ENCODE data around the gene GRIK3.

GRIK3 gene

DNA sequence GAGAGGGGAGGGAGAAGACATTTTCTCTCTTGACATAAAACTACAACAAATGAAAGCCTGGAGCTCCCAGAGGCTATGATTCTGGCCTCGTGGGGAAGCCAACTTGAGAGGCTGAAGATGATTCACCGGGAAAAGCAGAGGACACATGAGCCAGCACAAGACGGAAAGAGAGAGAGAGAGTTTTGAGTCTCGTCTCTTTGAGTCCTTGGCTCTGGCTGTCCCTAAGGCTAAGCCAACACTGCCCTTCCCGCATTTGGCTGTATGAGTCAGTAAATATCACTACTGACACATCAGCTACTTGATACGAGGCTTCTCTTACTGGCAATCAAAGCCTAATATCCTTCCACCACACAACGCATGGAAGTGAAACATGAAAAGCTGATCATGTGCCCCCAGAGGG lies 95.5 kb downstream of the GRIK3 start:
- peaks cover 13% of the 10 kb centered on the region for H3K27me3 ChIP-seq (ENCODE audit: insufficient read depth, poor library complexity, severe bottlenecking)
- H3K4me3 ChIP-seq (replicated peaks; ENCODE audit: insufficient read depth, low read length): no peak overlapping the region
- DNase-seq (ENCODE audit: low read depth in 1 of 2, low spot score in 1 of 2): no peak
- TF ChIP-seq, protein P1, sequence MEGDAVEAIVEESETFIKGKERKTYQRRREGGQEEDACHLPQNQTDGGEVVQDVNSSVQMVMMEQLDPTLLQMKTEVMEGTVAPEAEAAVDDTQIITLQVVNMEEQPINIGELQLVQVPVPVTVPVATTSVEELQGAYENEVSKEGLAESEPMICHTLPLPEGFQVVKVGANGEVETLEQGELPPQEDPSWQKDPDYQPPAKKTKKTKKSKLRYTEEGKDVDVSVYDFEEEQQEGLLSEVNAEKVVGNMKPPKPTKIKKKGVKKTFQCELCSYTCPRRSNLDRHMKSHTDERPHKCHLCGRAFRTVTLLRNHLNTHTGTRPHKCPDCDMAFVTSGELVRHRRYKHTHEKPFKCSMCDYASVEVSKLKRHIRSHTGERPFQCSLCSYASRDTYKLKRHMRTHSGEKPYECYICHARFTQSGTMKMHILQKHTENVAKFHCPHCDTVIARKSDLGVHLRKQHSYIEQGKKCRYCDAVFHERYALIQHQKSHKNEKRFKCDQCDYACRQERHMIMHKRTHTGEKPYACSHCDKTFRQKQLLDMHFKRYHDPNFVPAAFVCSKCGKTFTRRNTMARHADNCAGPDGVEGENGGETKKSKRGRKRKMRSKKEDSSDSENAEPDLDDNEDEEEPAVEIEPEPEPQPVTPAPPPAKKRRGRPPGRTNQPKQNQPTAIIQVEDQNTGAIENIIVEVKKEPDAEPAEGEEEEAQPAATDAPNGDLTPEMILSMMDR (IDR thresholded peaks at IDR 0.05; ENCODE audit: insufficient read depth, low read length): no peak
- TF ChIP-seq SPI1 (IDR thresholded peaks at IDR 0.05; ENCODE audit: borderline replicate concordance, low read depth) (no peak), GABPA (IDR thresholded peaks at IDR 0.05; ENCODE audit: low read depth) (no peak), POLR2AphosphoS5 (IDR thresholded peaks at IDR 0.05; ENCODE audit: low read depth) (no peak)
- TF ChIP-seq, protein P2, sequence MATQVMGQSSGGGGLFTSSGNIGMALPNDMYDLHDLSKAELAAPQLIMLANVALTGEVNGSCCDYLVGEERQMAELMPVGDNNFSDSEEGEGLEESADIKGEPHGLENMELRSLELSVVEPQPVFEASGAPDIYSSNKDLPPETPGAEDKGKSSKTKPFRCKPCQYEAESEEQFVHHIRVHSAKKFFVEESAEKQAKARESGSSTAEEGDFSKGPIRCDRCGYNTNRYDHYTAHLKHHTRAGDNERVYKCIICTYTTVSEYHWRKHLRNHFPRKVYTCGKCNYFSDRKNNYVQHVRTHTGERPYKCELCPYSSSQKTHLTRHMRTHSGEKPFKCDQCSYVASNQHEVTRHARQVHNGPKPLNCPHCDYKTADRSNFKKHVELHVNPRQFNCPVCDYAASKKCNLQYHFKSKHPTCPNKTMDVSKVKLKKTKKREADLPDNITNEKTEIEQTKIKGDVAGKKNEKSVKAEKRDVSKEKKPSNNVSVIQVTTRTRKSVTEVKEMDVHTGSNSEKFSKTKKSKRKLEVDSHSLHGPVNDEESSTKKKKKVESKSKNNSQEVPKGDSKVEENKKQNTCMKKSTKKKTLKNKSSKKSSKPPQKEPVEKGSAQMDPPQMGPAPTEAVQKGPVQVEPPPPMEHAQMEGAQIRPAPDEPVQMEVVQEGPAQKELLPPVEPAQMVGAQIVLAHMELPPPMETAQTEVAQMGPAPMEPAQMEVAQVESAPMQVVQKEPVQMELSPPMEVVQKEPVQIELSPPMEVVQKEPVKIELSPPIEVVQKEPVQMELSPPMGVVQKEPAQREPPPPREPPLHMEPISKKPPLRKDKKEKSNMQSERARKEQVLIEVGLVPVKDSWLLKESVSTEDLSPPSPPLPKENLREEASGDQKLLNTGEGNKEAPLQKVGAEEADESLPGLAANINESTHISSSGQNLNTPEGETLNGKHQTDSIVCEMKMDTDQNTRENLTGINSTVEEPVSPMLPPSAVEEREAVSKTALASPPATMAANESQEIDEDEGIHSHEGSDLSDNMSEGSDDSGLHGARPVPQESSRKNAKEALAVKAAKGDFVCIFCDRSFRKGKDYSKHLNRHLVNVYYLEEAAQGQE (IDR thresholded peaks at IDR 0.05; ENCODE audit: insufficient replicate concordance, low read depth): no peak
- no peak overlapping the region for H3K27ac ChIP-seq (replicated peaks)

DNA sequence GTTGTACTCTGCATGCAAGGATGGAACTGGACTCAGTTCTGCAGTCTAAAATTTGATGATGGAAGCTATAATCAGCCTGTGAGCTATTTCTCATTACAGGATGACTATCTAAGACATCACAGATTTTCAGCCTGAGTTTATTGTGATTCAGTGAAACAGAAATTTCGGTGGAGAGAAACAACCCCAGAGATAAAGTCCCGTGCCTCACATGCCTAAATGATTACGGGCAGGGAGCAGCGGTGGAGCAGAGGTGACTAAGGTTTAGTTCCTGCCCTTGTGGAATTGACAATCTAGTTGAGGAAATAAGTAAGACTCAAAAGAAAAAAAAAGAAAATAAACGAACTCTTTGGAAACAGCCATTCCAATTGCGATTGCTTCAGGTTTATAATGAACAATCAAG lies 96.9 kb downstream of the GRIK3 start:
- Histone ChIP-seq H3K27me3 (ENCODE audit: insufficient read depth, poor library complexity, severe bottlenecking) (peaks cover 15% of the 10 kb centered on the region), H3K4me3 (replicated peaks; ENCODE audit: insufficient read depth, low read length) (no peak overlapping the region), H3K27ac (replicated peaks) (no peak overlapping the region)
- DNase-seq (ENCODE audit: low read depth in 1 of 2, low spot score in 1 of 2): no peak
- no peak for TF ChIP-seq POLR2AphosphoS5 (IDR thresholded peaks at IDR 0.05; ENCODE audit: low read depth)
- no peak for TF ChIP-seq SPI1 (IDR thresholded peaks at IDR 0.05; ENCODE audit: borderline replicate concordance, low read depth)
- TF ChIP-seq, protein P2 (IDR thresholded peaks at IDR 0.05; ENCODE audit: insufficient replicate concordance, low read depth): no peak
- no peak for TF ChIP-seq GABPA (IDR thresholded peaks at IDR 0.05; ENCODE audit: low read depth)
- TF ChIP-seq, protein P1 (IDR thresholded peaks at IDR 0.05; ENCODE audit: insufficient read depth, low read length): no peak

DNA sequence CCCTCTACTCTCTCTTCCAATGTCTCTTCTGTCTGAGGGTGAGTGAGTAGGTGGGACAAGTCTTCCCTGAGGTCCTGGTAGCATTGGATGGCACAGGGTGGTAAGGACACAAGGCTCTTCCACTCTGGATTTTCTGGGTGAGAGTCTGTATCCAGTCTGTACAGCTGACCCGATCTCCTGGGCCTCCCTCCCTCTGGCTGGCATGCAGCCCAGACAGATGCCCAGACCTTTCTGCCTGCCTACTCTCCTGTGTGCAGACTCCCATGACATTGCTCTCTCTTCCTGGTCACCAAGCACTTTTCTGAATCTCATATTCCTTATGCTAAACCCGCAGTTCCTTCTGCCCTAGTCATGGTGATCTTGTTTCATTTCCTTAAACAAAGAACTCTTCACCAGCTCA lies 100.3 kb downstream of the GRIK3 start:
- Histone ChIP-seq H3K4me3 (replicated peaks; ENCODE audit: insufficient read depth, low read length) (no peak overlapping the region), H3K27me3 (ENCODE audit: insufficient read depth, poor library complexity, severe bottlenecking) (peaks cover 15% of the 10 kb centered on the region), H3K27ac (replicated peaks) (no peak overlapping the region)
- no peak for DNase-seq (ENCODE audit: low read depth in 1 of 2, low spot score in 1 of 2)
- no peak for TF ChIP-seq GABPA (IDR thresholded peaks at IDR 0.05; ENCODE audit: low read depth)
- TF ChIP-seq, protein P1 (IDR thresholded peaks at IDR 0.05; ENCODE audit: insufficient read depth, low read length): no peak
- TF ChIP-seq, protein P2 (IDR thresholded peaks at IDR 0.05; ENCODE audit: insufficient replicate concordance, low read depth): no peak
- no peak for TF ChIP-seq SPI1 (IDR thresholded peaks at IDR 0.05; ENCODE audit: borderline replicate concordance, low read depth)
